GM12865 (cell line): Measurements from ENCODE around the gene DONSON.
"Not testable (repeated sequence)": the region's sequence is repeated elsewhere in the genome, so short reads cannot be mapped to it uniquely, and the experiment has no call there.

ENCODE experiments used
- DNase-seq: peaks from one replicate; pipeline ENCODE4 v3.0.0; 2010; ENCODE audit warnings: low read depth
- H3K4me3 ChIP-seq: 2 replicates; pipeline ENCODE4 v1.5.1; 2011; ENCODE audit warnings: mild to moderate bottlenecking, low read depth, low read length, control low read depth
- TF ChIP-seq, protein P1 (sequence below): IDR thresholded peaks from 2 replicates; pipeline ENCODE4 v1.5.1; 2011; ENCODE audit warnings: low read length, control low read depth, low read depth, inconsistent platforms; ENCODE audit not compliant: insufficient read depth; ENCODE audit errors: missing control alignments

Gene DONSON, protein sequence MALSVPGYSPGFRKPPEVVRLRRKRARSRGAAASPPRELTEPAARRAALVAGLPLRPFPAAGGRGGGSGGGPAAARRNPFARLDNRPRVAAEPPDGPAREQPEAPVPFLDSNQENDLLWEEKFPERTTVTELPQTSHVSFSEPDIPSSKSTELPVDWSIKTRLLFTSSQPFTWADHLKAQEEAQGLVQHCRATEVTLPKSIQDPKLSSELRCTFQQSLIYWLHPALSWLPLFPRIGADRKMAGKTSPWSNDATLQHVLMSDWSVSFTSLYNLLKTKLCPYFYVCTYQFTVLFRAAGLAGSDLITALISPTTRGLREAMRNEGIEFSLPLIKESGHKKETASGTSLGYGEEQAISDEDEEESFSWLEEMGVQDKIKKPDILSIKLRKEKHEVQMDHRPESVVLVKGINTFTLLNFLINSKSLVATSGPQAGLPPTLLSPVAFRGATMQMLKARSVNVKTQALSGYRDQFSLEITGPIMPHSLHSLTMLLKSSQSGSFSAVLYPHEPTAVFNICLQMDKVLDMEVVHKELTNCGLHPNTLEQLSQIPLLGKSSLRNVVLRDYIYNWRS

DNA sequence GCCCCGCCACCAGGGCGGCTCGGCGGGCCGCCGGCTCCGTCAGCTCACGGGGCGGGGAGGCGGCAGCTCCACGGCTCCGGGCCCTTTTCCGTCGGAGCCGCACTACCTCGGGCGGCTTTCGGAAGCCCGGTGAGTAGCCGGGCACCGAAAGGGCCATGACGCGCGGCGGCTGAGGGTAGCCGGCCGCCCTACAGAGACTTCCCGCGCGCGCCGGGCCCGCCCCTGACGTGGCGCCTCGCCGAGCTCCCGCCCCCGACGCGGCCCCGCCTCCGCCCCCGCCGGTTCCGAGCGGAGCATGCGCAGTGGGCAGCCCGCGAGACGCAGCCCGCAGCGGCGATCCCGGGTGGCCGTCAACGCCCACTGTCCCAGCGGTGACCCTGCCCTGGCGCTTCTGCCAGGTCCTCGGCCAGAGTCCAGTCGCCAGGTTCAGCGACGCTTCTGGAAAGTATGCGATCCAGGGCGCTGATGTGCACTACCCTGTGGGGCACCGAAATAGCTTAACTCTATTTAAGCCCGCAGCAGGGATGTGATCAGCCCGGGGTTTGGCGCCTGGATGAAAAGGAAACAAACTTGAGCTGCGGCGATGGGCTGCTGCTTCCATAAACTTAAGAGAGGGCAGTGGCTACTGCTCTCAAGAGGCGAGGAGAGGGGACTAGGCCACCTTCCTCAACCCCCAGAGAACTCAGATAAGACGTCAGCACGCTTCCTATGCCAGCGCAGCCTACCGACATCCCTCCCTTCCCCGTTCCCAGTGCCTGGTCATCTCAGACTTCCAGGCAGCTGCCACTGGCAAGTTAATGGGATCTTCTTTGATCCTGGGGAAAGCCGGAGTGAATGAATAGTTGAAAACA lies at the start of gene DONSON:
DONSON (minus strand) TSS at position 200 of the 851 bp plus-strand sequence; CDS start at position 157, 43 bp downstream.
- TF ChIP-seq, protein P1, sequence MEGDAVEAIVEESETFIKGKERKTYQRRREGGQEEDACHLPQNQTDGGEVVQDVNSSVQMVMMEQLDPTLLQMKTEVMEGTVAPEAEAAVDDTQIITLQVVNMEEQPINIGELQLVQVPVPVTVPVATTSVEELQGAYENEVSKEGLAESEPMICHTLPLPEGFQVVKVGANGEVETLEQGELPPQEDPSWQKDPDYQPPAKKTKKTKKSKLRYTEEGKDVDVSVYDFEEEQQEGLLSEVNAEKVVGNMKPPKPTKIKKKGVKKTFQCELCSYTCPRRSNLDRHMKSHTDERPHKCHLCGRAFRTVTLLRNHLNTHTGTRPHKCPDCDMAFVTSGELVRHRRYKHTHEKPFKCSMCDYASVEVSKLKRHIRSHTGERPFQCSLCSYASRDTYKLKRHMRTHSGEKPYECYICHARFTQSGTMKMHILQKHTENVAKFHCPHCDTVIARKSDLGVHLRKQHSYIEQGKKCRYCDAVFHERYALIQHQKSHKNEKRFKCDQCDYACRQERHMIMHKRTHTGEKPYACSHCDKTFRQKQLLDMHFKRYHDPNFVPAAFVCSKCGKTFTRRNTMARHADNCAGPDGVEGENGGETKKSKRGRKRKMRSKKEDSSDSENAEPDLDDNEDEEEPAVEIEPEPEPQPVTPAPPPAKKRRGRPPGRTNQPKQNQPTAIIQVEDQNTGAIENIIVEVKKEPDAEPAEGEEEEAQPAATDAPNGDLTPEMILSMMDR: peak; percentile 10
- DNase-seq: peak; percentile 92
- peak within 1 kb of the TSS; percentile 89 for H3K4me3 ChIP-seq

GRCh38 chr21:33634254-33634653 lies 45.8 kb upstream of the DONSON start:
- DNase-seq: no peak
- TF ChIP-seq, protein P1: no peak
- H3K4me3 ChIP-seq: no peak overlapping the region

- not testable (repeated sequence) for H3K4me3 ChIP-seq, DNase-seq
Measured at GRCh38 chr21:33626151-33626550, 37.7 kb upstream of the DONSON start.

GRCh38 chr21:33622253-33622652 lies 33.8 kb upstream of the DONSON start:
- no peak for DNase-seq
- TF ChIP-seq, protein P1: no peak

GRCh38 chr21:33619726-33620125 lies 31.2 kb upstream of the DONSON start:
- H3K4me3 ChIP-seq: no peak overlapping the region
- TF ChIP-seq, protein P1: no peak
- no peak for DNase-seq

More at GRCh38 chr21:33622253-33622652, 33.8 kb upstream of the DONSON start:
- H3K4me3 ChIP-seq: no peak overlapping the region

GRCh38 chr21:33618407-33618806 lies 29.9 kb upstream of the DONSON start:
- H3K4me3 ChIP-seq: no peak overlapping the region
- no peak for DNase-seq
- TF ChIP-seq, protein P1: no peak

DNA sequence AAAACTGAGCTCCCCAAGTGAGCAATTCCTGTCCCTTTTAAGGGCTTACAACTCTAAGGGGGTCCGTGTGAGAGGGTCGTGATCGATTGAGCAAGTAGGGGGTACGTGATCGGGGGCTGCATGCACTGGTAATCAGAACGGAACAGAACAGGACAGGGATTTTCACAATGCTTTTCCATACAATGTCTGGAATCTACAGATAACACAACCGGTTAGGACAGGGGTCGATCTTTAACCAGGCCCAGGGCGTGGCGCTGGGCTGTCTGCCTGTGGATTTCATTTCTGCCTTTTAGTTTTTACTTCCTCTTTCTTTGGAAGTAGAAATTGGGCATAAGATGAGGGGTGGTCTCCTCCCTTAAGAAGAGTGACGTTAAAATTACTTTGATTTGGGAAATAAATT lies 29.1 kb upstream of the DONSON start:
- DNase-seq: not testable (repeated sequence)

More for the DNA sequence above, 29.1 kb upstream of the DONSON start:
- H3K4me3 ChIP-seq: not testable (repeated sequence)
